NCI-H1694 (cell line): ENCODE measurements around the gene ANTXR2.

Source experiments
- DNase-seq: peaks from one replicate; lab custom pipeline; 2025; lab: John Stamatoyannopoulos, UW

The ANTXR2 gene

GRCh38 chr4:80092088-80092487, 19.1 kb upstream of the ANTXR2 start:
- no peak for DNase-seq

- DNase-seq: no peak
Observed at GRCh38 chr4:80091688-80092087, 18.7 kb upstream of the ANTXR2 start.

- no peak for DNase-seq
Observed at GRCh38 chr4:80091184-80091583, 18.2 kb upstream of the ANTXR2 start.

DNA sequence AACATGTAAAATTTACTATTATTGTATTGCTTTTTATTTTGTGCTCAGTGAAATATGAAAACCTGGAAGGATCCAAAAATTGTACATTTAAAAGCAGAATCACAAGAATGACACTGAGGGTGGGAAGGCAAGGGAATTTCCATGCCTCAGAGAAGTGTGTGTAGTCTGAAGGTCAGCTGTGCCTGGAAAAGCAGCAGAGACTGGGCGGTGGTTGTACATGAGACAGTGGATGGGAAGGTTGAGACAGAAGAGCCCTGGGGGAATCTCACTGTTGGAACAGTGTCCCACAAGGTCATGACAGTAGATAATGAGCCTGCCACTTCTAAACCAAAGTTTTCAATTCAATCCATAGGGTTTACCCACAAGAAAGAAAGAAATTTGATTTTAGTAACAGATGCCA, 17.1 kb upstream of the ANTXR2 start:
- DNase-seq: no peak

GRCh38 chr4:80088471-80088870, 15.4 kb upstream of the ANTXR2 start:
- no peak for DNase-seq

GRCh38 chr4:80086296-80086695, 13.3 kb upstream of the ANTXR2 start:
- DNase-seq: no peak

DNA sequence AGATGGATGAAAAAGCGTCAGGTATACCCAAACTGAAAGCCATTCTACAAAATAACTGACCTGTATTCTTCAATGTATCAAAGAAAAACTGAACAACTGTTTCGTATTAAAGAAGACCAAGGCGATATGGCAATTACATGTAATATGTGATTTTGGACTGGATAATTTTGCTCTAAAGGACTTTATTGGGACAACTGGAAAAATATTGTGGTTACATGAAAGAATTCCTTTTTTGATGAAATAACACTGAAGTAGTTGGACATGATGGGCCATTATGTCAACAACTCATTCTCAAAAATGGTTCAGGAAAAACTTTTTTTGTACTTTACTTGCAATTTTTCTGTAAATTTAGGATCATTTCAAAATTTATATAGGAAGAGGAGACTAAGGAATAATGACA, 12.1 kb upstream of the ANTXR2 start:
- no peak for DNase-seq

GRCh38 chr4:80082693-80083092, 9.7 kb upstream of the ANTXR2 start:
- no peak for DNase-seq

DNA sequence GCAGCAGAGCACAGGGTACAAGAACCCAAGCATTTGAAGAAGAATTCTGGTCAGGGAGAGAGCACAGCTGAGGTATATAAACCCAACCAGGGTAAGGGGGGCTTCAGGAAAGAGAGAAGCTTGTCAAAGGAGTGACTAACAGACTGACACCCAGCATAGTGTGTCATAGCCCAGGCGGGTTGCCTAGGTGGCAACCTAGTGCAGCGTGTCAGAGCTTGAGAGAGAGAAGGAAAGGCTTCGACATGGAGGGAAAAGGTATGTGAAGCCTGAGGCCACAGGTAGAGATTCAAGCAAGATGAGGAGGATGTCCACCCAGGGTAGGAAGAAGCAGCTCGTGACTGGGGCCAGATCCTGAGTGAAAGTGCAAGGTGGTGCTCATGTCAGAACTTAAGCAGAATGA, 8.5 kb upstream of the ANTXR2 start:
- no peak for DNase-seq

DNA sequence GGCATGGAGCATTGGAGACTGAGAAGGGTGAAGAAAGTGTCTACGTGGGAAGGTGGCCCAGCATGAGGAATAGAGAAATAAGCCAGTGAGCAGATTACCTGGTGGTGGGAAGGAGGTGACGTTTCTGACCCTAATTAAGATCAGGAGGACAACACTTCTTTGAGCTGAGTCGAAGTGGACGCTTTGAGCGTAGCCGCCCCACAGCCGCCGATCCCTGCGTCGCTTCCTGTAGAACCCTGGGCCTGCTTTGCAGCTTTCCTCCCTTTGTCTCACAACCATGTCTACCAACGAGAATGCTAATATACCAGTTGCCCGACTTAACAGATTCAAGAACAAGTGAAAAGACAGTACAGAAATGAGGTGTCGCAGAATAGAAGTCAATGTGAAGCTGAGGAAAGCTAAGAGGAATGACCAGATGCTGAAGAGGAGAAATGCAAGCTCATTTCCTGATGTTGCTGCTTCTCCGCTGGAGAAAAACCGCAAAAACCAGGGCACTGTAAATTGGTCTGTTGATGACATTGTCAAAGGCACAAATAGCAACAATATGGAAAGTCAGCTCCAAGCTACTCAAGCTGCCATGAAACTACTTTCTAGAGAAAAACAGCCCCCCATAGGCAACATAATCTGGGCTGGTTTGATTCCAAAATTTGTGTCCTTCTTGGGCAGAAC, 6.4 kb upstream of the ANTXR2 start:
- no peak for DNase-seq

DNA sequence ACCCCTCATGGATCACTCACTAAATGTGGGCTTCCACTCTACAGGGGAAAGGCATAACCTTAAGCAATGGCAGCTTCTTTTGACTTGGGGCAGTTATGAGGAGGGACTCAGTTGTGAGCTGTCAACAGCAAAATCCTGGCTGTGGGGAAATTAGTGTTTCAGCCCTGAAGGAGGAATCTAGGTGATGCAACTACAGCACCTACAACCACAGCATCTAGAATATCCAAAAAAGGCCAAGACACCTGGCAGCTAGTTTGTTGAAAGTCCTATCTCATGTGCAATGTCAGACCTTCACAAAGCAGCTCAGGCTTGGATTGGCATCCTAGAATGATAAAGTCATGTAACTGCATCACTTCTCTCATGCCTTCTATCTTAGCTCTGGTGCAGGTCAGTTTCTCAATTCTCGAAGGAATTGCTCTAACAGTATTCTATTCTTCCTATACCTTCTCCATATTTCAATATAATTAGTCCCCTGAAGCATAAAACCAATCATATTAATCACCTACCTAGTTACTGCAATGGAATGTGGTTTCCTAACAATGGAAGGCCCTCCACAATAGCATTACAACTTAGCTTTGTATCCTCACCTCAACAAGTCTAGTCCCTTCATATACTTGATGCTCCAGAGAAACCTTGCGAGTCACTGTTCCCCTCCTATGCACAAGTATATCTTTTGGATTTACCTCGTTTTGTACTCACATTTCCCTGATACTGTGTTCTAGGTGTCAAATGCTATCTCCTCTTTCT, 5.5 kb upstream of the ANTXR2 start:
- DNase-seq: no peak

DNA sequence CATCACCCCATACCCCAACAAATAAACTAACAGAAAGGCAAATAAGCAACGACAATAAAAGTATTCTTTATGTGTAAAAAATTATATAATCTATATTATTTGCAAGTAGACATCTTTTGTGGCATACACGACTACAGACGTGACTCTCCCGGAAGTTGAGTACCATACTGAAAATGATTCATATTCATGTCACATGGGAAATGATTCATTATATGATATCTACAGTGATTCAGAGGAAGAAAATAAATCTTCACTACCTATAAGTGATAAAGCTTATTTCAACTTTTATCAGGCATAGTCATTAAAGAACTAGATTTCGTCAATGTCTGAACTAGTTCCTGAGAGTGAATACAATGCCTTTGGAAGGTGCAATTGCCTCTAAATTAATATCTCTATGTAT, 4.6 kb upstream of the ANTXR2 start:
- no peak for DNase-seq

DNA sequence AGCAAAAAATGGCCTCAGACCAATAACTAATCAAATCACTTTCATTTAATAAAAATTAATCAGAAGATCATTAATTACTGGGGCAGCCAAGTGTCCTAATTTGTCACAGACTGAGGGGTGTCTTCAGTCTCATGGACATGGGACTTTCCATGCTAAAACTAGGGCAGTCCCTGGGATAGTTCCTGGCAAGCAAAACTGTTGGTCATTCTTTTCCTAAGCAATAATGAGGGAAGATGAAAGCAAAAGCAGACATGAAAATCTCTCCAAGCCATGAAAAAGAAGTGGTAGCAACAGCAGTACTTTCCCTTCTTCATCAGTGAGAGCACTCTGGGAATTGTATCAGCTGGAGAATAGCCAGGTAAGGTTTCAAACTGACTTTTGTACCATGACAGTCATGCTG, 3.7 kb upstream of the ANTXR2 start:
- no peak for DNase-seq

- no peak for DNase-seq
Observed at GRCh38 chr4:80075995-80076675, 3.1 kb upstream of the ANTXR2 start.

GRCh38 chr4:80074651-80075050, 1.6 kb upstream of the ANTXR2 start:
- no peak for DNase-seq

DNA sequence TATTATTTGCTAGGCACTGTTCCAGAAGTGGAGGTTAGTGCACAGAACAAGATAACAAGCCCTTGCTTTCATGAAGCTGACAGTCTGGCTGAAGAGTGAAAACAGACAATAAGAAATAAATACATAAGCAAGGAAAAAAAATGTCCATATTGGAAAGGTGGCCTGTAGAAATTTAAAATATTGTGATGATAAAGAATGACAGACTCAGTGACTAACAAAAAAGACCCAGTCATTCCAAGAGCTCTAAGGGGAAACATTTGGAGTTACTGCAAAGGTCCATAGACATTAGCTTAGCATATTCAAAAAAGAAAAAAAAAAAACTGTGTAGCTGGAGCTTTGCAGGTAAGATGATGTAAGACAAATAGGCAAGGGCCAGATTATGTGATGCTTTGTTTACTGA, 1.0 kb upstream of the ANTXR2 start:
- DNase-seq: no peak

GRCh38 chr4:80073473-80074008, 512 bp upstream of the ANTXR2 start:
- DNase-seq: no peak

DNA sequence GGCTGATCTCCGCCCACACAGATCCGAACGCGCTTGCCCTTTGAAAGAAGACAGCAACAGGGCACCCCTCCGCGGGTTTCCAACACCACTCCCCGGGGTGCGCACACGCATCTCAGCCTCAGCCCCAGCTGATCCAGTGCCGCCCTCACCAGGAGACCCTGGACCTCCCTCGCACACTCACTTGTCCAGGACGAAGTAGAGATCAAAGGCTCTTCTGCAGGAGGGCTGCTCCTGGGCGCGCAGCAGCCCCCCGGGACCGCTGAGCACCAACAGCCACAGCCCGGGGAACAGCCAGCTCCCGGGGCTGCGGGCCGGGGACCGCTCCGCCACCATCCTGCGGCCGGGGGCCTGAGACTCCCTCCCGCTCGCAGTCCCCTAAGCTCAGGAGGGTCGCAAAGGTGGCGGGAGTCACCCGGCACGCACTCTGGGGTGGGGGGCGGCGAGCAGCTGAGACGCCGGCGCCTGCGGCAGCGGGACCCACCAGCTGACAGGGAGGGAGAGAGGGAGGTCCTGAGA, 743 bp downstream of the ANTXR2 start:
- DNase-seq: no peak

DNA sequence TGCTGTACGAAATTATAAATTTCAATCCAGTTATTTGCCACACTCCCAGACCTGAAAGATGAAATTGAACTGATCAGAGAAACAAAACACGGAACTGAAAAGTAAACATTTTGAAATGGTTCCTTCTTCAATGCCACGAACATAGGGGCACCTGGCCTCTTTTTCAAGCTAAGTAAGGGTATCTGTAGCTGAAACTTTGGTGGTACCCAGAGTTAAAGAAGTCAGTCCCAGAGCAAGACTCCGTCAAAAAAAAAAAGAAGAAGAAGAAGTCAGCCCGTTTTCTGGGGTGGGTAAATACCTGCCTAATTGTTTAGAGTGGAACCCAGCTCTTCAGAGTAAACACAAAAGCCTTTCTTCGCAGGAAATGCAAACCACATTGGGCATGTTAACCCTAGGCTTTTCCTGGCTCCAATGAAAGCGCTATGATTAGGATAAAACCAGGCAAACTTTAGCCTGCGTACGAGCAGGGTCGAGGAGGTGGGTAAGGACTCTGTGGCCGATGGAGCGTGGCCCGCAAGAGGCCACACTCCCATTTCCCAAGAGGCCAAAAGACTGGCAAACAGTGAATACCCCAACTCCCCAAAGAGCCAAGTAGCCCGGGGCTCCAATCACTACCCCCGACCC, 1.3 kb downstream of the ANTXR2 start:
- no peak for DNase-seq

- DNase-seq: no peak
Observed at GRCh38 chr4:80070880-80071603, 2.0 kb downstream of the ANTXR2 start.

- DNase-seq: no peak
Observed at GRCh38 chr4:80069837-80070731, 2.9 kb downstream of the ANTXR2 start.
